ENCODE results near the gene SPTLC1. TPM values are rescaled to one million over a fixed set of nuclear protein-coding genes. Genes with fewer than 3 reads are reported as not detected.

Gene SPTLC1
- total RNA-seq, 1 experiment from 2014 or later, result 60.6 TPM

GRCh38 chr9:92122061-92122460, 6.8 kb upstream of the SPTLC1 start:
- H3K4me3 ChIP-seq (ENCODE audit: low read depth, low read length, poor library complexity, severe bottlenecking), result no peak overlapping the region
- H3K27ac ChIP-seq (ENCODE audit: low read depth, low read length, poor library complexity, severe bottlenecking), result no peak overlapping the region
- peaks cover 9% of the 10 kb centered on the region for H3K27me3 ChIP-seq (replicated peaks; ENCODE audit: insufficient read depth, low read depth, low read length, poor library complexity)
- no TSS peak for BruUV-seq (replicated peaks)
- intact Hi-C loops (cut with micrococcal nuclease; ENCODE audit: unreplicated experiment), result no loop called here
- ChIA-PET CTCF (no interaction called here), POLR2A (ENCODE audit: low non-redundant PET) (interaction anchor here (0.5 kb wide), 1 partner anchor 703 kb away, joined by 5 read pairs; no protein-coding TSS in a partner anchor)
- H3K9me3 ChIP-seq (ENCODE audit: low read depth, low read length, poor library complexity, severe bottlenecking), result no peaks in the 10 kb centered on the region
- TF ChIP-seq EZH2 (IDR thresholded peaks at IDR 0.05; ENCODE audit: borderline replicate concordance, low read depth, low read length, poor library complexity, severe bottlenecking) (no peak), CTCF (conservative IDR thresholded peaks at IDR 0.05; ENCODE audit: low read depth, low read length) (no peak)
- no peak for DNase-seq (ENCODE audit: low spot score)
- no peaks in the 10 kb centered on the region for H3K4me1 ChIP-seq (ENCODE audit: insufficient read depth, low read length, poor library complexity, severe bottlenecking)
- no peaks in the 10 kb centered on the region for H3K36me3 ChIP-seq (ENCODE audit: insufficient read depth, low read length, poor library complexity, severe bottlenecking)

GRCh38 chr9:92121265-92121664, 6.1 kb upstream of the SPTLC1 start:
- peaks cover 9% of the 10 kb centered on the region for H3K27me3 ChIP-seq (replicated peaks; ENCODE audit: insufficient read depth, low read depth, low read length, poor library complexity)
- ChIA-PET POLR2A (ENCODE audit: low non-redundant PET) (no interaction called here), CTCF (no interaction called here)
- peaks cover under 1% of the 10 kb centered on the region for H3K4me1 ChIP-seq (ENCODE audit: insufficient read depth, low read length, poor library complexity, severe bottlenecking)
- no peak for DNase-seq (ENCODE audit: low spot score)
- no peak overlapping the region for H3K4me3 ChIP-seq (ENCODE audit: low read depth, low read length, poor library complexity, severe bottlenecking)
- no TSS peak for BruUV-seq (replicated peaks)
- TF ChIP-seq CTCF (conservative IDR thresholded peaks at IDR 0.05; ENCODE audit: low read depth, low read length) (no peak), EZH2 (IDR thresholded peaks at IDR 0.05; ENCODE audit: borderline replicate concordance, low read depth, low read length, poor library complexity, severe bottlenecking) (no peak)
- H3K36me3 ChIP-seq (ENCODE audit: insufficient read depth, low read length, poor library complexity, severe bottlenecking), result no peaks in the 10 kb centered on the region
- no peak overlapping the region for H3K27ac ChIP-seq (ENCODE audit: low read depth, low read length, poor library complexity, severe bottlenecking)
- no peaks in the 10 kb centered on the region for H3K9me3 ChIP-seq (ENCODE audit: low read depth, low read length, poor library complexity, severe bottlenecking)
- intact Hi-C loops (cut with micrococcal nuclease; ENCODE audit: unreplicated experiment), result no loop called here

DNA sequence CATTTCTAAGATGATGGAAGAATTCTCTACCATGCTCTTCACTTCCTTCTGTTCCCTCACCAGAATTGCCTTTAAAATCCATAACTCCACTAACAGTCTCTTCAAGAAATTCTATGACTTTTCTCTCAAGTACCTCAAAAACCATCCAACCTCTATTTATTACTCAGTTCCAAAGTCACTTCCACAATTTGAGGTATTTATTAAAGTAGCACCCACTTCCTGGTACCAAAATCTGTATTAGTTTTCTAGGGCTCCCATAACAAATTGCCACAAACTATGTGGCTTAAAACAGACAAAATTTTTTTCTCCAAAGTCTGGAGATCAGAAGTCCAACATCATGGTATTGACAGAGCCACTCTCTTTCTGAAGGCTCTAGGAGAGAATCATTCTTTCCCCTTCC, 4.9 kb upstream of the SPTLC1 start:
- no TSS peak for BruUV-seq (replicated peaks)
- ChIA-PET POLR2A (ENCODE audit: low non-redundant PET) (no interaction called here), CTCF (no interaction called here)
- Histone ChIP-seq H3K27me3 (replicated peaks; ENCODE audit: insufficient read depth, low read depth, low read length, poor library complexity) (peaks cover 9% of the 10 kb centered on the region), H3K4me1 (ENCODE audit: insufficient read depth, low read length, poor library complexity, severe bottlenecking) (peaks cover 5% of the 10 kb centered on the region), H3K9me3 (ENCODE audit: low read depth, low read length, poor library complexity, severe bottlenecking) (no peaks in the 10 kb centered on the region), H3K4me3 (ENCODE audit: low read depth, low read length, poor library complexity, severe bottlenecking) (no peak overlapping the region), H3K27ac (ENCODE audit: low read depth, low read length, poor library complexity, severe bottlenecking) (no peak overlapping the region), H3K36me3 (ENCODE audit: insufficient read depth, low read length, poor library complexity, severe bottlenecking) (no peaks in the 10 kb centered on the region)
- no peak for DNase-seq (ENCODE audit: low spot score)
- intact Hi-C loops (cut with micrococcal nuclease; ENCODE audit: unreplicated experiment), result no loop called here
- TF ChIP-seq EZH2 (IDR thresholded peaks at IDR 0.05; ENCODE audit: borderline replicate concordance, low read depth, low read length, poor library complexity, severe bottlenecking) (no peak), CTCF (conservative IDR thresholded peaks at IDR 0.05; ENCODE audit: low read depth, low read length) (no peak)
